ENCODE data around the gene TNFSF10. TPM values are rescaled to one million over a fixed set of nuclear protein-coding genes. Genes with fewer than 3 reads are reported as not detected.

The TNFSF10 gene
- total and polyA plus RNA-seq, 9 of the 15 experiments (the other 6 are each of a cell fraction or from before 2014, with no cell fraction given) = 0.07 to 1.3 (median 0.27) TPM; not detected in 1

- TF ChIP-seq, protein P1, sequence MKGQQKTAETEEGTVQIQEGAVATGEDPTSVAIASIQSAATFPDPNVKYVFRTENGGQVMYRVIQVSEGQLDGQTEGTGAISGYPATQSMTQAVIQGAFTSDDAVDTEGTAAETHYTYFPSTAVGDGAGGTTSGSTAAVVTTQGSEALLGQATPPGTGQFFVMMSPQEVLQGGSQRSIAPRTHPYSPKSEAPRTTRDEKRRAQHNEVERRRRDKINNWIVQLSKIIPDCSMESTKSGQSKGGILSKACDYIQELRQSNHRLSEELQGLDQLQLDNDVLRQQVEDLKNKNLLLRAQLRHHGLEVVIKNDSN (CRISPR knock-in tag; IDR thresholded peaks at IDR 0.05) = no peak
- TF ChIP-seq E2F3 (CRISPR knock-in tag; IDR thresholded peaks at IDR 0.05) = no peak
- TF ChIP-seq, protein P2, sequence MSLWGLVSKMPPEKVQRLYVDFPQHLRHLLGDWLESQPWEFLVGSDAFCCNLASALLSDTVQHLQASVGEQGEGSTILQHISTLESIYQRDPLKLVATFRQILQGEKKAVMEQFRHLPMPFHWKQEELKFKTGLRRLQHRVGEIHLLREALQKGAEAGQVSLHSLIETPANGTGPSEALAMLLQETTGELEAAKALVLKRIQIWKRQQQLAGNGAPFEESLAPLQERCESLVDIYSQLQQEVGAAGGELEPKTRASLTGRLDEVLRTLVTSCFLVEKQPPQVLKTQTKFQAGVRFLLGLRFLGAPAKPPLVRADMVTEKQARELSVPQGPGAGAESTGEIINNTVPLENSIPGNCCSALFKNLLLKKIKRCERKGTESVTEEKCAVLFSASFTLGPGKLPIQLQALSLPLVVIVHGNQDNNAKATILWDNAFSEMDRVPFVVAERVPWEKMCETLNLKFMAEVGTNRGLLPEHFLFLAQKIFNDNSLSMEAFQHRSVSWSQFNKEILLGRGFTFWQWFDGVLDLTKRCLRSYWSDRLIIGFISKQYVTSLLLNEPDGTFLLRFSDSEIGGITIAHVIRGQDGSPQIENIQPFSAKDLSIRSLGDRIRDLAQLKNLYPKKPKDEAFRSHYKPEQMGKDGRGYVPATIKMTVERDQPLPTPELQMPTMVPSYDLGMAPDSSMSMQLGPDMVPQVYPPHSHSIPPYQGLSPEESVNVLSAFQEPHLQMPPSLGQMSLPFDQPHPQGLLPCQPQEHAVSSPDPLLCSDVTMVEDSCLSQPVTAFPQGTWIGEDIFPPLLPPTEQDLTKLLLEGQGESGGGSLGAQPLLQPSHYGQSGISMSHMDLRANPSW (CRISPR knock-in tag; IDR thresholded peaks at IDR 0.05) = no peak
- no peak for TF ChIP-seq PML (IDR thresholded peaks at IDR 0.05; ENCODE audit: low read length)
- TF ChIP-seq ZNF592 (IDR thresholded peaks at IDR 0.05) = no peak
- TF ChIP-seq HOXB6 (CRISPR knock-in tag; IDR thresholded peaks at IDR 0.05; ENCODE audit: borderline replicate concordance) = no peak
- TF ChIP-seq NR2C1 (IDR thresholded peaks at IDR 0.05) = no peak
- no peak for TF ChIP-seq NR2C1 (tag; IDR thresholded peaks at IDR 0.05)
- TF ChIP-seq IRF2 (CRISPR knock-in tag; IDR thresholded peaks at IDR 0.05) = no peak
- TF ChIP-seq ZNF586 (CRISPR knock-in tag; conservative IDR thresholded peaks at IDR 0.05) = no peak
- TF ChIP-seq ZNF277 (CRISPR knock-in tag; IDR thresholded peaks at IDR 0.05; ENCODE audit: borderline replicate concordance) = no peak
- TF ChIP-seq, protein P3, sequence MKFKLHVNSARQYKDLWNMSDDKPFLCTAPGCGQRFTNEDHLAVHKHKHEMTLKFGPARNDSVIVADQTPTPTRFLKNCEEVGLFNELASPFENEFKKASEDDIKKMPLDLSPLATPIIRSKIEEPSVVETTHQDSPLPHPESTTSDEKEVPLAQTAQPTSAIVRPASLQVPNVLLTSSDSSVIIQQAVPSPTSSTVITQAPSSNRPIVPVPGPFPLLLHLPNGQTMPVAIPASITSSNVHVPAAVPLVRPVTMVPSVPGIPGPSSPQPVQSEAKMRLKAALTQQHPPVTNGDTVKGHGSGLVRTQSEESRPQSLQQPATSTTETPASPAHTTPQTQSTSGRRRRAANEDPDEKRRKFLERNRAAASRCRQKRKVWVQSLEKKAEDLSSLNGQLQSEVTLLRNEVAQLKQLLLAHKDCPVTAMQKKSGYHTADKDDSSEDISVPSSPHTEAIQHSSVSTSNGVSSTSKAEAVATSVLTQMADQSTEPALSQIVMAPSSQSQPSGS (CRISPR knock-in tag; IDR thresholded peaks at IDR 0.05) = no peak
- TF ChIP-seq PURB (CRISPR knock-in tag; IDR thresholded peaks at IDR 0.05; ENCODE audit: low read depth) = no peak
- no peak for TF ChIP-seq HNRNPLL (IDR thresholded peaks at IDR 0.05; ENCODE audit: low read depth, low read length, poor library complexity, severe bottlenecking)
- TF ChIP-seq, protein P4, sequence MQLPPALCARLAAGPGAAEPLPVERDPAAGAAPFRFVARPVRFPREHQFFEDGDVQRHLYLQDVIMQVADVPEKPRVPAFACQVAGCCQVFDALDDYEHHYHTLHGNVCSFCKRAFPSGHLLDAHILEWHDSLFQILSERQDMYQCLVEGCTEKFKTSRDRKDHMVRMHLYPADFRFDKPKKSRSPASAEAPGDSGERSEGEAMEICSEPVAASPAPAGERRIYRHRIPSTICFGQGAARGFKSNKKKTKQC (CRISPR knock-in tag; IDR thresholded peaks at IDR 0.05) = no peak
Observed at GRCh38 chr3:172511783-172512762, 11.2 kb downstream of the TNFSF10 start (continued).

Data from K562 (cell line).